SK-N-SH (cell line): ENCODE results near the gene MYO7A. TPM values are rescaled to one million over a fixed set of nuclear protein-coding genes. Genes with fewer than 3 reads are reported as not detected.

Experiments
- CTCF ChIA-PET: fragments of 300-600, 350-600 bp; formaldehyde crosslinking; extraction: SDS; loops from one replicate; lab custom pipeline; 2021; lab: Yijun Ruan, JAX
- POLR2A ChIA-PET: fragments of 350-600 bp; sonication (Branson Sonifier 250); formaldehyde crosslinking; extraction: SDS; loops from one replicate; lab custom pipeline; 2020; ENCODE audit warnings: antibody characterized with exemption, inconsistent platforms; lab: Yijun Ruan, JAX
- DNase-seq: peaks from one replicate; pipeline ENCODE4 v3.0.0; 2012
- H2AFZ ChIP-seq: fragments of 200-600 bp; sonication (generic); 2 replicates; pipeline ENCODE4 v1.8.1; 2016; ENCODE audit warnings: antibody characterized with exemption, mild to moderate bottlenecking, low read depth
- H3F3A ChIP-seq: fragments of 200-600 bp; sonication (generic); replicated peaks from 2 replicates; pipeline ENCODE3; 2016; ENCODE audit warnings: antibody characterized with exemption, mild to moderate bottlenecking; ENCODE audit not compliant: insufficient read depth
- H3K27ac ChIP-seq, 2 experiments: fragments of 200-500 bp in 1 of 2; fragments of 200-600 bp in 1 of 2; sonication (Bioruptor generic) in 1 of 2; sonication (generic), shearing (Covaris generic) in 1 of 2; 2 replicates each; pipeline versions ENCODE4 v1.5.1 to v1.6.1; 2014 to 2016; ENCODE audit warnings: low read depth in 2 of 2, inconsistent platforms in 1 of 2, low read length in 1 of 2, mild to moderate bottlenecking in 1 of 2, mixed read lengths in 1 of 2
- H3K27me3 ChIP-seq: fragments of 200-600 bp; sonication (generic), shearing (Covaris generic); 2 replicates; pipeline ENCODE4 v1.6.1; 2016; ENCODE audit warnings: mixed run types; ENCODE audit not compliant: insufficient read depth
- H3K36me3 ChIP-seq, 2 experiments: fragments of 200-500 bp in 1 of 2; fragments of 200-600 bp in 1 of 2; sonication (Bioruptor generic) in 1 of 2; sonication (generic) in 1 of 2; replicated peaks in 1 of 2; 2 replicates each; pipeline versions ENCODE3 to v1.5.1; 2014 to 2016; ENCODE audit warnings: low read length in 1 of 2, mild to moderate bottlenecking in 1 of 2; ENCODE audit not compliant: insufficient read depth in 2 of 2, control insufficient read depth in 1 of 2
- H3K4me1 ChIP-seq, 2 experiments: fragments of 200-500 bp in 1 of 2; fragments of 200-600 bp in 1 of 2; sonication (Bioruptor generic) in 1 of 2; sonication (generic), shearing (Covaris generic) in 1 of 2; 2 replicates each; pipeline versions ENCODE4 v1.5.1 to v1.6.1; 2014 to 2016; ENCODE audit warnings: low read depth in 1 of 2, low read length in 1 of 2, mixed run types in 1 of 2; ENCODE audit not compliant: insufficient read depth in 2 of 2, control insufficient read depth in 1 of 2
- H3K4me2 ChIP-seq: fragments of 200-600 bp; sonication (generic), shearing (Covaris generic); 2 replicates; pipeline ENCODE4 v1.6.1; 2017; ENCODE audit warnings: mixed run types
- H3K4me3 ChIP-seq, 2 experiments: fragments of 200-500 bp in 1 of 2; fragments of 200-600 bp in 1 of 2; sonication (Bioruptor generic) in 1 of 2; sonication (generic), shearing (Covaris generic) in 1 of 2; 2 replicates each; pipeline versions ENCODE4 v1.5.1 to v1.8.1; 2014 to 2016; ENCODE audit warnings: low read depth in 2 of 2, inconsistent platforms in 1 of 2, low read length in 1 of 2, mild to moderate bottlenecking in 1 of 2, mixed read lengths in 1 of 2, moderate library complexity in 1 of 2
- H3K79me2 ChIP-seq: fragments of 200-600 bp; sonication (generic); 2 replicates; pipeline ENCODE4 v1.8.1; 2017; ENCODE audit warnings: mild to moderate bottlenecking; ENCODE audit not compliant: insufficient read depth
- H3K9ac ChIP-seq: fragments of 200-600 bp; sonication (generic); 2 replicates; pipeline ENCODE4 v1.6.1; 2017; ENCODE audit warnings: mixed run types
- H3K9me2 ChIP-seq: fragments of 200-600 bp; sonication (generic); 2 replicates; pipeline ENCODE4 v1.6.1; 2017; ENCODE audit warnings: mixed run types
- H3K9me3 ChIP-seq: fragments of 200-600 bp; sonication (generic); 2 replicates; pipeline ENCODE4 v1.6.1; 2017; ENCODE audit warnings: mixed run types, mild to moderate bottlenecking, moderate library complexity
- H4K20me1 ChIP-seq: fragments of 200-600 bp; sonication (generic); 2 replicates; pipeline ENCODE4 v1.6.1; 2017; ENCODE audit warnings: mild to moderate bottlenecking, mixed run types; ENCODE audit not compliant: insufficient read depth
- CTCF ChIP-seq: fragments of 200-600 bp; sonication (generic); IDR thresholded peaks from 2 replicates; pipeline ENCODE4 v1.6.1; 2017; ENCODE audit warnings: antibody characterized with exemption, mild to moderate bottlenecking, moderate library complexity
- EZH2phosphoT487 ChIP-seq: fragments of 200-600 bp; sonication (generic); IDR thresholded peaks from 2 replicates; pipeline ENCODE4 v1.6.1; 2017; ENCODE audit warnings: low read depth, mixed run types, mild to moderate bottlenecking, antibody characterized with exemption, moderate library complexity, borderline replicate concordance
- FOSL2 ChIP-seq: IDR thresholded peaks from 2 replicates; pipeline ENCODE4 v1.4.0; 2012; ENCODE audit warnings: low read depth, mild to moderate bottlenecking, moderate library complexity, borderline replicate concordance
- FOXJ3 ChIP-seq: sonication (generic); formaldehyde crosslinking; IDR thresholded peaks from 2 replicates; pipeline ENCODE4 v1.5.1; 2020; ENCODE audit warnings: mild to moderate bottlenecking, missing genetic modification reagents
- IRF3 ChIP-seq: fragments of 150-350 bp; IDR thresholded peaks from 2 replicates; pipeline ENCODE4 v1.6.1; 2016; ENCODE audit warnings: mild to moderate bottlenecking, low read depth, low read length
- JUND ChIP-seq: IDR thresholded peaks from 2 replicates; pipeline ENCODE4 v1.4.0; 2012
- MAX ChIP-seq: IDR thresholded peaks from 2 replicates; pipeline ENCODE4 v1.4.0; 2012; ENCODE audit warnings: low read depth
- MXI1 ChIP-seq: IDR thresholded peaks from 2 replicates; pipeline ENCODE4 v1.6.1; 2012; ENCODE audit warnings: mild to moderate bottlenecking, low read depth, low read length, improper control_type of control experiment
- PBX3 ChIP-seq: IDR thresholded peaks from 2 replicates; pipeline ENCODE4; 2012
- POLR2AphosphoS5 ChIP-seq: IDR thresholded peaks from 2 replicates; pipeline ENCODE4 v1.6.1; 2012; ENCODE audit warnings: low read depth, low read length
- RXRA ChIP-seq: IDR thresholded peaks from 2 replicates; pipeline ENCODE4 v1.4.0; 2012; ENCODE audit warnings: low read depth, mild to moderate bottlenecking, borderline replicate concordance
- SIN3A ChIP-seq: IDR thresholded peaks from 2 replicates; pipeline ENCODE4 v1.6.1; 2012; ENCODE audit warnings: low read depth, mild to moderate bottlenecking, low read length, moderate library complexity, borderline replicate concordance
- SMC3 ChIP-seq: IDR thresholded peaks from 2 replicates; pipeline ENCODE4 v1.6.1; 2012; ENCODE audit warnings: low read depth, low read length, improper control_type of control experiment
- TAF1 ChIP-seq: IDR thresholded peaks from 2 replicates; pipeline ENCODE4 v1.6.1; 2012; ENCODE audit warnings: low read depth, mild to moderate bottlenecking, low read length, moderate library complexity, borderline replicate concordance
- TCF12 ChIP-seq: IDR thresholded peaks from 2 replicates; pipeline ENCODE4 v1.4.0; 2012
- TEAD4 ChIP-seq: IDR thresholded peaks from 2 replicates; pipeline ENCODE4 v1.4.0; 2012; ENCODE audit warnings: mild to moderate bottlenecking, borderline replicate concordance; ENCODE audit not compliant: insufficient read depth
- USF2 ChIP-seq: fragments of 150-350 bp; IDR thresholded peaks from 2 replicates; pipeline ENCODE4 v1.6.1; 2017; ENCODE audit warnings: antibody characterized with exemption, low read length, low read depth, borderline replicate concordance
- ZBTB33 ChIP-seq: IDR thresholded peaks from 2 replicates; pipeline ENCODE4 v1.4.0; 2012; ENCODE audit warnings: low read depth, borderline replicate concordance
- WGBS: methylation state at CpG from one replicate; pipeline ENCODE4 v1.1.6; 2017; ENCODE audit warnings: low lambda C conversion rate; 5-methylcytosine and 5-hydroxymethylcytosine counted together
- polyA plus RNA-seq, 3 experiments: library from polyadenylated mRNA; depleted of rRNA; stranded (reverse); fragments of >200 nt; gene quantifications; 2 replicates each; pipeline ENCODE4 v1.2.3, GENCODE V29; 2012

The MYO7A gene
- polyA plus RNA-seq, 1 of the 3 experiments (the other 2 are of a cell fraction) = 0.08 TPM

GRCh38 chr11:77178150-77178549 lies 50.1 kb downstream of the MYO7A start:
- no peak overlapping the region for H3K9ac ChIP-seq
- H4K20me1 ChIP-seq = no peaks in the 10 kb centered on the region
- H3K4me2 ChIP-seq = no peak overlapping the region
- H3K4me1 ChIP-seq = no peaks in the 10 kb centered on the region; a peak in 1 of 4 replicates
- no peaks in the 10 kb centered on the region for H3K9me3 ChIP-seq
- POLR2A ChIA-PET = no interaction called here
- no peaks in the 10 kb centered on the region for H3K27me3 ChIP-seq
- DNase-seq = no peak
- H3K36me3 ChIP-seq = no peaks in the 10 kb centered on the region
- TF ChIP-seq SIN3A (no peak), RXRA (no peak), IRF3 (no peak), FOXJ3 (CRISPR knock-in tag) (no peak), CTCF (no peak), TAF1 (no peak)
- 71% methylated on average over 4 of the region's 4 CpGs for WGBS
- H3K4me3 ChIP-seq = no peak overlapping the region
- H3K79me2 ChIP-seq = no peaks in the 10 kb centered on the region
- no peak overlapping the region for H3K27ac ChIP-seq
- H2AFZ ChIP-seq = no peak overlapping the region
- CTCF ChIA-PET = interaction anchor here (1.8 to 3.2 kb wide), 2 partner anchors 10 to 51 kb away, joined by 9 to 14 read pairs; partner anchors contain the start of gene MYO7A
- H3K9me2 ChIP-seq = no peaks in the 10 kb centered on the region
- no peaks in the 10 kb centered on the region for H3F3A ChIP-seq

GRCh38 chr11:77179048-77179447 lies 51.0 kb downstream of the MYO7A start:
- H3K9me2 ChIP-seq = no peaks in the 10 kb centered on the region
- no peak overlapping the region for H2AFZ ChIP-seq
- ChIA-PET CTCF (interaction anchor here (1.1 to 3.2 kb wide), 3 partner anchors 9 to 66 kb away, joined by 3 to 14 read pairs (median 9); partner anchors contain the start of gene MYO7A), POLR2A (no interaction called here)
- H3K27me3 ChIP-seq = no peaks in the 10 kb centered on the region
- H3K27ac ChIP-seq = no peak overlapping the region
- H3K4me2 ChIP-seq = no peak overlapping the region
- H3K36me3 ChIP-seq = no peaks in the 10 kb centered on the region
- H3K9me3 ChIP-seq = no peaks in the 10 kb centered on the region
- H4K20me1 ChIP-seq = no peaks in the 10 kb centered on the region
- 50% methylated on average over 4 of the region's 5 CpGs for WGBS
- no peak overlapping the region for H3K4me3 ChIP-seq
- H3K9ac ChIP-seq = no peak overlapping the region
- no peak for DNase-seq
- H3K4me1 ChIP-seq = no peaks in the 10 kb centered on the region; a peak in 1 of 4 replicates
- no peaks in the 10 kb centered on the region for H3F3A ChIP-seq
- H3K79me2 ChIP-seq = no peaks in the 10 kb centered on the region
- TF ChIP-seq SMC3 (no peak), MAX (no peak), ZBTB33 (no peak), MXI1 (no peak), IRF3 (no peak), JUND (no peak), USF2 (no peak), SIN3A (no peak), TAF1 (no peak), TCF12 (no peak), POLR2AphosphoS5 (no peak), FOSL2 (no peak), EZH2phosphoT487 (no peak), TEAD4 (no peak), PBX3 (no peak)
